Testis (tissue), 2 donors: Measurements from ENCODE around the gene NLN.

Experiments used
- POLR2A ChIP-seq: fragments of 450-650 bp; IDR thresholded peaks from one replicate; pipeline ENCODE4 v1.6.1; 2017; ENCODE audit warnings: antibody characterized with exemption, mild to moderate bottlenecking, moderate library complexity
- TF ChIP-seq, protein P1 (sequence below), 3 experiments: fragments of 450-650 bp in 2 of 3; fragments of 200-600 bp in 1 of 3; sonication (generic) in 1 of 3; IDR thresholded peaks; one replicate each; pipeline ENCODE4 v1.5.1; 2016 to 2019; ENCODE audit warnings: antibody characterized with exemption in 3 of 3, mild to moderate bottlenecking in 2 of 3, moderate library complexity in 1 of 3

DNA sequence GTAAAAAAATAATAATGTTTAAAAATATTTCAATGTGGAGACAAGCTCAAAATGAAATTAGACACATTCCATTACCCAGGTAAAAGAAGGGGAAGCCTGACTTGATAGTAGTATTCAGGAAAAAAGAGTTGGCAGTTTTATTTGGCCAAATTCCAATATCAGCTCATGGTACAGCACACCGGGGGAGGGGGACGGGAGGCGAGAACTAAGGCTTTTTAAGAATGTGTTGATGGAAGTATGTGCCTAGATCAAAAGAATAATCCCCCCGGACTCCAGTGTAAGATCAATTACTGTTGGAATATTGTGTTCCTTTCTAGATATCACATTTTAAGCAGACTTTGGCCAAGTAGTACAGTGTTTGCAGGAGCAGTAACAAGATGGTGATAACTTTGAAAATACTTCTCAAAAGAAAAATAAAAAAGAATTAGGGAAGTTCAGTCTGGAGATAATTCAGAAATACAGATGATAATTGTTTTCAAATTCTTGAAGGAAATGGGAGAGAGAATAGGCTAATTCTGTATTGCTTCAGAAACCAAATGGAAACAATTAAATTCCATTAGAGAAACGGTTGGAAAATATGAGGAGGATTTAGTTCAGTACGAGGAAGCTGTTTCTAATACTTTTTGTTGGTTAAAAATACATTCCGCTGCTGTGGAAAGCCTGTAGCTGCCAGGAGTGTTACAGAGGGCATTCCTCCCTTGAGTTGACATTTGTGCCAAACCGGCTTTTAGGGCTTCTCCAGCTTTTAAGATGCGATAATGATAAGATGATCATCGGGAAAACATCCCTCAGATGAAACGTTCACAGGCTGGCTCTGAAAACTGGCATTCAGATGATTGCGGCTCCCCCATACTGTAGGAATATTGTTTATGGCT, 106.3 kb downstream of the NLN start:
- TF ChIP-seq POLR2A = no peak
- TF ChIP-seq, protein P1, sequence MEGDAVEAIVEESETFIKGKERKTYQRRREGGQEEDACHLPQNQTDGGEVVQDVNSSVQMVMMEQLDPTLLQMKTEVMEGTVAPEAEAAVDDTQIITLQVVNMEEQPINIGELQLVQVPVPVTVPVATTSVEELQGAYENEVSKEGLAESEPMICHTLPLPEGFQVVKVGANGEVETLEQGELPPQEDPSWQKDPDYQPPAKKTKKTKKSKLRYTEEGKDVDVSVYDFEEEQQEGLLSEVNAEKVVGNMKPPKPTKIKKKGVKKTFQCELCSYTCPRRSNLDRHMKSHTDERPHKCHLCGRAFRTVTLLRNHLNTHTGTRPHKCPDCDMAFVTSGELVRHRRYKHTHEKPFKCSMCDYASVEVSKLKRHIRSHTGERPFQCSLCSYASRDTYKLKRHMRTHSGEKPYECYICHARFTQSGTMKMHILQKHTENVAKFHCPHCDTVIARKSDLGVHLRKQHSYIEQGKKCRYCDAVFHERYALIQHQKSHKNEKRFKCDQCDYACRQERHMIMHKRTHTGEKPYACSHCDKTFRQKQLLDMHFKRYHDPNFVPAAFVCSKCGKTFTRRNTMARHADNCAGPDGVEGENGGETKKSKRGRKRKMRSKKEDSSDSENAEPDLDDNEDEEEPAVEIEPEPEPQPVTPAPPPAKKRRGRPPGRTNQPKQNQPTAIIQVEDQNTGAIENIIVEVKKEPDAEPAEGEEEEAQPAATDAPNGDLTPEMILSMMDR (IDR thresholded peaks at IDR 0.05) = no peak
